GM23248 (cell line): Measurements from ENCODE around the gene ANTKMT.

ENCODE experiments used
- EZH2 ChIP-seq: fragments of 200-600 bp; sonication (generic); IDR thresholded peaks from 2 replicates; pipeline ENCODE4 v1.6.1; 2018; ENCODE audit warnings: antibody characterized with exemption, mild to moderate bottlenecking; ENCODE audit not compliant: insufficient read depth, poor library complexity, severe bottlenecking
- EZH2phosphoT487 ChIP-seq: fragments of 200-600 bp; sonication (generic); IDR thresholded peaks from 2 replicates; pipeline ENCODE4 v1.6.1; 2018; ENCODE audit warnings: antibody characterized with exemption, moderate library complexity, mild to moderate bottlenecking, low read depth; ENCODE audit not compliant: insufficient read depth

DNA sequence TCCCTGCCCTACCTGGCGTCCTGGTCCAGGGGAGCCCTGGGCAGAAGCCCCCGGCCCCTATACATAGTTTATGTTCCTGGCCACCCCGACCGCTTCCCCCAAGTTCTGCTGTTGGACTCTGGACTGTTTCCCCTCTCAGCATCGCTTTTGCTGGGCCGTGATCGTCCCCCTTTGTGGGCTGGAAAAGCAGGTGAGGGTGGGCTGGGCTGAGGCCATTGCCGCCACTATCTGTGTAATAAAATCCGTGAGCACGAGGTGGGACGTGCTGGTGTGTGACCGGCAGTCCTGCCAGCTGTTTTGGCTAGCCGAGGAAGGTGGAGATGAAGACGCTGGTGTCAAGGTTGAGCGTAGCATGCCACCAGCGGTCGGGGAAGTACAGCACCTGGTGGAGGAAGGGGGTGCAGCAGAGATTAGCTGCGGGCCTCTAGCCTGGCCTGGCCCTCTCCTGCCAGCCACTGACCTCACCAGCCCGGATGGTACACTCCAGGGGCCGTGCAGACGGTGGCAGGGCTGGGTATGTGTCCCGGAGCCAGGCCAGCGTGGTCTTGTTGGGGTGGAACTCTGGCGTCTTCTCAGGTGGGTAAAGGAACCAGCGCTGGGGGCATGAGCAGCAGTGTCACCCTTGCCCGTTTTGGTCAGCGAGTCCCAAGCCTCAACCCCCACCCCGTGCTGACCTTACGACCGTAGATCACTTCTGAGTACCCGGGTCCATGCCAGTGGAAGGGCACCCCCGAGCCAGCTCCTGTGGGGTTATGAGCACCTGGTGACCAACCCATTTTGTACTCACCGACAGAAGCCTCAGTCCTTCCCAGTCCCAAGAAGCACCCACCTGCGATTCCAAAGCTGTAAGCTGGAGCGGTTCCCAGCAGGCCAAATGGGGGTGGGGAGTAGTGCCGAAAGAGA is 38.2 kb upstream of the ANTKMT start:
- TF ChIP-seq EZH2: no peak
- no peak for TF ChIP-seq EZH2phosphoT487
